Neural crest cell (in vitro differentiated cells): ENCODE data around the gene RO60. TPM values are rescaled to one million over a fixed set of nuclear protein-coding genes. Genes with fewer than 3 reads are reported as not detected.

Experiments
- DNase-seq: peaks from one replicate; pipeline ENCODE4 v3.0.0; 2021; ENCODE audit warnings: low read depth, mixed read lengths, low spot score
- H3K27ac Mint-ChIP-seq: one replicate; pipeline ENCODE4 v1.8.0; 2021; ENCODE audit warnings: mild to moderate bottlenecking, mixed read lengths; ENCODE audit not compliant: unreplicated experiment
- H3K27me3 Mint-ChIP-seq: 2 replicates; pipeline ENCODE4 v1.8.0; 2021; ENCODE audit warnings: low read depth, mild to moderate bottlenecking, mixed read lengths
- H3K36me3 Mint-ChIP-seq: 2 replicates; pipeline ENCODE4 v1.8.0; 2021; ENCODE audit warnings: low read depth, mild to moderate bottlenecking, mixed read lengths
- H3K4me1 Mint-ChIP-seq: 2 replicates; pipeline ENCODE4 v1.8.0; 2021; ENCODE audit warnings: mixed read lengths
- H3K4me3 Mint-ChIP-seq: one replicate; pipeline ENCODE4 v1.8.0; 2021; ENCODE audit warnings: mild to moderate bottlenecking, mixed read lengths
- H3K9me3 Mint-ChIP-seq: 2 replicates; pipeline ENCODE4 v1.8.0; 2021; ENCODE audit warnings: mixed read lengths
- CTCF ChIP-seq: fragments of 200-600 bp; sonication (generic); conservative IDR thresholded peaks from 2 replicates; pipeline ENCODE4 v1.5.0; 2021; ENCODE audit warnings: antibody characterized with exemption, mild to moderate bottlenecking
- total RNA-seq: library from RNA; stranded (reverse); gene quantifications from 2 replicates; pipeline ENCODE4 v1.2.1, GENCODE V29; 2021

RO60 gene
- total RNA-seq, 1 donor from 2014 or later, result 122 TPM

- H3K4me3 Mint-ChIP-seq, result peak overlapping the region; percentile 62
- TF ChIP-seq CTCF, result no peak
- H3K9me3 Mint-ChIP-seq, result no peaks in the 10 kb centered on the region
- no peak overlapping the region for H3K27ac Mint-ChIP-seq
- peaks cover 34% of the 10 kb centered on the region for H3K4me1 Mint-ChIP-seq
- no peaks in the 10 kb centered on the region for H3K27me3 Mint-ChIP-seq
- DNase-seq, result no peak
- peaks cover 11% of the 10 kb centered on the region for H3K36me3 Mint-ChIP-seq
These were observed 3.5 kb downstream of the RO60 start for GRCh38 chr1:193062698-193063463.

GRCh38 chr1:193065954-193066353 is 6.5 kb downstream of the RO60 start:
- Mint-ChIP-seq H3K9me3 (no peaks in the 10 kb centered on the region), H3K27me3 (no peaks in the 10 kb centered on the region), H3K27ac (no peak overlapping the region), H3K4me1 (peaks cover 24% of the 10 kb centered on the region), H3K36me3 (peaks cover 11% of the 10 kb centered on the region), H3K4me3 (peak overlapping the region; percentile 0)
- DNase-seq, result no peak
- no peak for TF ChIP-seq CTCF

GRCh38 chr1:193066606-193067005 is 7.2 kb downstream of the RO60 start:
- Mint-ChIP-seq H3K27me3 (no peaks in the 10 kb centered on the region), H3K4me1 (peaks cover 20% of the 10 kb centered on the region), H3K4me3 (peak overlapping the region; percentile 0), H3K9me3 (no peaks in the 10 kb centered on the region), H3K36me3 (peaks cover 11% of the 10 kb centered on the region), H3K27ac (no peak overlapping the region)
- no peak for TF ChIP-seq CTCF
- no peak for DNase-seq

- Mint-ChIP-seq H3K27ac (no peak overlapping the region), H3K27me3 (no peaks in the 10 kb centered on the region), H3K4me1 (peaks cover 20% of the 10 kb centered on the region), H3K36me3 (peaks cover 10% of the 10 kb centered on the region), H3K9me3 (no peaks in the 10 kb centered on the region), H3K4me3 (no peak overlapping the region)
- no peak for TF ChIP-seq CTCF
- no peak for DNase-seq
These were observed 8.6 kb downstream of the RO60 start for GRCh38 chr1:193068013-193068412.

- H3K4me1 Mint-ChIP-seq, result peaks cover 20% of the 10 kb centered on the region
- H3K36me3 Mint-ChIP-seq, result peaks cover 10% of the 10 kb centered on the region
- no peak overlapping the region for H3K4me3 Mint-ChIP-seq
- DNase-seq, result no peak
- no peak overlapping the region for H3K27ac Mint-ChIP-seq
- TF ChIP-seq CTCF, result peak; percentile 56
- no peaks in the 10 kb centered on the region for H3K27me3 Mint-ChIP-seq
- H3K9me3 Mint-ChIP-seq, result no peaks in the 10 kb centered on the region
These were observed 10.5 kb downstream of the RO60 start for GRCh38 chr1:193069748-193070385.
